ENCODE measurements around the gene TRIM47.
"Not testable (repeated sequence)": the region's sequence is repeated elsewhere in the genome, so short reads cannot be mapped to it uniquely, and the experiment has no call there.

Gene TRIM47

DNA sequence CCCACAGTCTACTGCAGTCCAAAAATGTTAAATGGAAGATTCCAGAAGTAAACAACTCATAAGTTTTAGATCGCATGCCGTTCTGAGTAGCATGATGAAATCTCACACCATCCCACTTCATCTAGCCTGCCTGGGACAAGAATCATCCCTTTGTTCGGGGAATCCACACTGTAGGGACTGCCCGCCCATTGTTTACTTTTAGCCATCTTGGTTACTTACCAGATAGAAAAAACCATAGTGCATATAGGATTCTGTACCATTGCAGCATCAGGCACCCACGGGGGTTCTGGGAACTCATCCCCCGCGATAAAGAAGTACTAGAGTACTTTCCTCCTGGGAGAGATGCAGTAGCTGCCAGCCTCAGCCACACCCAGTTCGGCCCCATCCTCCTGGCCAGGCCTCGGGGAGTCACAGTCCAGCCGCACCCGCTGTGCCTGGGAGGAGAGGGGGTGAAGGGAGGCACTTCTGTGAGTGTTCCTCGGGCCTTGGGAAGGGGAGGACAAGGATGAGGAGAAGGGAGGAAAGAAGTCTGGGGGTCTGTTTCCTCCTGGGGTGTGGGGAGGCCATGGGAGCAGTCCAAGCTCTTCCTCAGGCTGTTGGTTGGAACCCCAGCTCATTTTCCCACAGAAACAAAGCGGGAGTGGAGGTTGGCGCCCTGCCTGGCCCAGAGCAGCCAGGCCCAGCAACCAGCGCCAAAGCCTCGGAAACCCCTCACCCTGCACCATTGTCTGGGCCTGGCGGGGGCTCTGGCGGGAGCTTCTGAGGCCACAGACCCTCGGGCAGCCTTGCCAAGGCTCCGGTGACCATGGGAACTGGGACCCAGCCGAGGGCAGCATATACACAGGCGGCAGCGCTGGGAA lies 8.9 kb downstream of the TRIM47 start:
- Mint-ChIP-seq H3K27ac (peak overlapping the region in 2 of 3 experiments; percentile 85 to 87), H3K9me3 (no peaks in the 10 kb centered on the region), H3K4me3 (no peak overlapping the region), H3K27me3 (ENCODE audit: low read depth) (no peaks in the 10 kb centered on the region), H3K4me1 (peaks cover 34% of the 10 kb centered on the region), H3K36me3 (ENCODE audit: low read depth) (no peaks in the 10 kb centered on the region)
- TF ChIP-seq CTCF (IDR thresholded peaks at IDR 0.05; ENCODE audit: unreplicated experiment in 3 of 3) = no peak

DNA sequence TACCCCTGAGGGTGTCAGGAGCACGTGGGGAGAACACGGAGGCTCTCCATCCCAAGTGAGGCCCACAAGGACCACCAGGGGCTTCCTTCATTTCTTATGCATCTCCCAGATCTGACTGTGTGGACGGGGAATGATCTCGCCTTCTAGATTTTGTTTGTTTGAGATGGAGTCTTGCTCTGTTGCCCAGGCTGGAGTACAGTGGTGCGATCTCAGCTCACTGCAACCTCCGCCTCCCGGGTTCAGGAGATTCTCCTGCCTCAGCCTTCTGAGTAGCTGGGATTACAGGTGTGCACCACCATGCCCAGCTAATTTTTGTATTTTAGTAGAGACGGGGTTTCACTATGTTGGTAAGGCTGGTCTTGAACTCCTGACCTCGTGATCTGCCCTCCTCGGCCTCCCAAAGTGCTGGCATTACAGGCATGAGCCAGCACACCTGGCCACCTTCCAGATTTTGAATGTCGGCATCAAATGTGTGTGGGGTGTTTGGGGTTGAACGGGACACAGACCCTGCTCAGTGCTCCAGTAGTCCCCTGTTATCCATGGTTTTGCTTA lies 9.6 kb downstream of the TRIM47 start:
- not testable (repeated sequence) for H3K27me3 Mint-ChIP-seq (ENCODE audit: low read depth); H3K9me3 Mint-ChIP-seq; H3K36me3 Mint-ChIP-seq (ENCODE audit: low read depth); H3K4me3 Mint-ChIP-seq
- H3K4me1 Mint-ChIP-seq = peaks cover 38% of the 10 kb centered on the region
- peak overlapping the region in 2 of 3 experiments; percentile 85 to 87 for H3K27ac Mint-ChIP-seq

- not testable (repeated sequence) for H3K27me3 Mint-ChIP-seq (ENCODE audit: low read depth); H3K4me3 Mint-ChIP-seq; H3K9me3 Mint-ChIP-seq; H3K27ac Mint-ChIP-seq; H3K36me3 Mint-ChIP-seq (ENCODE audit: low read depth)
- H3K4me1 Mint-ChIP-seq = peaks cover 31% of the 10 kb centered on the region
Observed at GRCh38 chr17:75865404-75866188, 12.8 kb downstream of the TRIM47 start.

DNA sequence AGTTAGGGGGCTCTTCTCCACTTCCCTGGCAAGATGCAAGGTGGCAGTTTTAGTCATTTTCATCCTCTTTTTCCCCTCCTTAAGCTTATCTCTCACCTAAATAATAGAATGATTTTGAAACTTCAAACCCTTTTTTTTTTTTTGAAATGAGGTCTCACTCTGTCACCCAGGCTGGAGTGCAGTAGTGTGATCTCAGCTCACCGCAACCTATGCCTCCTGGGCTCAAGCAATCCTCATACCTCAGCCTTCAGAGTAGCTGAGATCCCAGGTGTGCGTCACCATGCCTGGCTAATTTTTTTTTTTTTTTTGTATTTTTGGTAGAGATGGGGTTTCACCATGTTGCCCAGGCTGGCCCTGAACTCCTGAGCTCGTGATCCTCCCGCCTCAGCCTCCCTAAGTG lies 13.5 kb downstream of the TRIM47 start:
- Mint-ChIP-seq H3K4me1 (peaks cover 26% of the 10 kb centered on the region), H3K27ac (peak overlapping the region in 2 of 3 experiments; percentile 63 to 83)
- not testable (repeated sequence) for H3K27me3 Mint-ChIP-seq (ENCODE audit: low read depth); H3K36me3 Mint-ChIP-seq (ENCODE audit: low read depth); H3K9me3 Mint-ChIP-seq; H3K4me3 Mint-ChIP-seq

GRCh38 chr17:75864448-75864871 lies 13.9 kb downstream of the TRIM47 start:
- Mint-ChIP-seq H3K36me3 (ENCODE audit: low read depth) (no peaks in the 10 kb centered on the region), H3K9me3 (no peaks in the 10 kb centered on the region), H3K4me3 (no peak overlapping the region), H3K27ac (peak overlapping the region; percentile 27 to 83 (median 63)), H3K27me3 (ENCODE audit: low read depth) (peaks cover 3% of the 10 kb centered on the region), H3K4me1 (peaks cover 23% of the 10 kb centered on the region)
- no peak for TF ChIP-seq CTCF (IDR thresholded peaks at IDR 0.05; ENCODE audit: unreplicated experiment in 3 of 3)

- TF ChIP-seq CTCF (IDR thresholded peaks at IDR 0.05; ENCODE audit: unreplicated experiment in 3 of 3) = no peak
- peak overlapping the region in 1 of 3 experiments; percentile 80 for H3K27ac Mint-ChIP-seq
- no peaks in the 10 kb centered on the region for H3K9me3 Mint-ChIP-seq
Observed at GRCh38 chr17:75861927-75862317, 16.5 kb downstream of the TRIM47 start.

DNA sequence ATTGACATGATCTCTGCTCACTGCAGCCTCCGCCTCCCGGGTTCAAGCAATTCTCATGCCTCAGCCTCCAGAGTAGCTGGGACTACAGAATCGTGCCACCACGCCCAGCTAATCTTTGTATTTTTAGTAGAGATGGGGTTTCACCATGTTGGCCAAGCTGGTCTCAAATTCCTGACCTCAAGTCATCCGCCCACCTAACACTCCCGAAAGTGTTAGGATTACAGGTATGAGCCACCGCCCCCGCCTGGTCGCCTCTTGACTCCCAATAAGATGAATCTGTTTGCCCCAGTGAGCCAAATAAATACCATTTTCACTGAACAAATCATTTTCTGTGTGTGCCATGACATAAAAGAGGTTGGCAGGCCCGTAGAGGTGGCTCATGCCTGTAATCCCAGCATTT lies 19.0 kb downstream of the TRIM47 start:
- H3K27ac Mint-ChIP-seq; H3K36me3 Mint-ChIP-seq (ENCODE audit: low read depth): not testable (repeated sequence)
- H3K4me1 Mint-ChIP-seq = peaks cover 16% of the 10 kb centered on the region

More at GRCh38 chr17:75861927-75862317, 16.5 kb downstream of the TRIM47 start:
- H3K4me3 Mint-ChIP-seq = no peak overlapping the region
- peaks cover 18% of the 10 kb centered on the region for H3K4me1 Mint-ChIP-seq
- peaks cover 3% of the 10 kb centered on the region for H3K27me3 Mint-ChIP-seq (ENCODE audit: low read depth)
- no peaks in the 10 kb centered on the region for H3K36me3 Mint-ChIP-seq (ENCODE audit: low read depth)

More for the DNA sequence above, 19.0 kb downstream of the TRIM47 start:
- H3K4me3 Mint-ChIP-seq; H3K27me3 Mint-ChIP-seq (ENCODE audit: low read depth); H3K9me3 Mint-ChIP-seq: not testable (repeated sequence)
